M059J (cell line): ENCODE measurements around the gene GPR39. TPM values are rescaled to one million over a fixed set of nuclear protein-coding genes. Genes with fewer than 3 reads are reported as not detected.

Source experiments
- DNase-seq: peaks from one replicate; pipeline ENCODE4 v3.0.0-alpha.2; 2012; ENCODE audit warnings: low read depth
- total RNA-seq: library from RNA; depleted of rRNA; stranded (reverse); fragments of >200 nt; shearing (Covaris generic); gene quantifications from 2 replicates; pipeline ENCODE4 v1.2.3, GENCODE V29; 2014

Gene GPR39
- total RNA-seq, 1 experiment from 2014 or later: 10.7 TPM

DNA sequence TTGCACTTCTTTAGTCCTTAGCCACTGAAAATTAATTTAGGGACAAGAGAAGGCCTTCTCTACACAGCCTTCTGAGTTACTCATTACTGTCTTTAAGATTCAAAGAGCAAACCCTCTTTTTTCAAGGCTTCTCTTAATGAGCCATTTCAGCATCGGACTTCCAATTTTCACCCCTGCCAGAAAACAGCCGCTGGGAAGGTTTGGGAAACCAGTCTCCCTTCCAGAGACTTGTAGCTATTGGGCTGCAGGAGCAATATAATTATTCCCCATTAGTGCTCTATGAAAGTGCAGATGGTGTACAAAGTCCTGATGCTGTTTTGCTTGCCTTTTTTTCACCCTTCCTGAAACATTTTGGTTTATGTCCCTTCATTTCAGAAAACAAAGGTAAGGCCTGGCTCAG lies 79.3 kb downstream of the GPR39 start:
- DNase-seq: no peak

DNA sequence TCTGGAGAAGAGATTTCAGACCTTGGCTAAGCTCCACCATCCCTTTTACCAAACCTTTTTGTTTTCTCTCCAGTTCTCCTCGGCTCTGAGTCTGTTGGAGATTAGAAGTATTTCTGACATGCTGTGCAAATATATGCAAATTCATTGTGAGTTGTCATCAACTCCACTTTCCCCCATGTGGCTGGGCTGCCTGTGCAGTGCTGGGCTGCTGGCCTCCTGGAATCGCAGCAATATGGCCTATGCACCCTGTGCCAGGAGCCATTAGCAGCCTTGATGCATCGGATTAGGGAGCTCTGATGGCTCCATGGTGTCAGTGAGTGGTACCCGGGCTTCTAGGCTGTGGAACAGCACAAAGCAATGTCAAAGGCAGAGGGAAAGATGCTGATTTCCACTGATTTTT lies 80.0 kb downstream of the GPR39 start:
- no peak for DNase-seq

DNA sequence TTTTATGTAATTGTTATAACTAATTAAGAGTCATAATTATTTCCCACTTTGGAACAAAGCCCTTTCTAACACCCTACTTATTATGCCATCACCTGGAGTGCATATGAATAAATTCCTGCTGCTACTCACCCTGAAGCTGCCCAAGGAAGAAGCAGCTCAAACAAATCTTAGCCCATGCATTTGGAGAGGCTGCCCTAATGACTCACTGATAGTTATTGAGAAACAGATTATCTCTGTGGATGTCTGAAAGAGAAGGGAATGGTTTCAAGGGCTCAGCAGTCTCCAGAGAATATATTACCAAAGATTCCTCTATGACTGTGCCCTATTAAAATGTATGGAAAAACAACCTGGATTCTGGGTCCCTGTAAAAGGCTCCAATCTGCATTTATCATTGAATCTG lies 81.0 kb downstream of the GPR39 start:
- DNase-seq: no peak

DNA sequence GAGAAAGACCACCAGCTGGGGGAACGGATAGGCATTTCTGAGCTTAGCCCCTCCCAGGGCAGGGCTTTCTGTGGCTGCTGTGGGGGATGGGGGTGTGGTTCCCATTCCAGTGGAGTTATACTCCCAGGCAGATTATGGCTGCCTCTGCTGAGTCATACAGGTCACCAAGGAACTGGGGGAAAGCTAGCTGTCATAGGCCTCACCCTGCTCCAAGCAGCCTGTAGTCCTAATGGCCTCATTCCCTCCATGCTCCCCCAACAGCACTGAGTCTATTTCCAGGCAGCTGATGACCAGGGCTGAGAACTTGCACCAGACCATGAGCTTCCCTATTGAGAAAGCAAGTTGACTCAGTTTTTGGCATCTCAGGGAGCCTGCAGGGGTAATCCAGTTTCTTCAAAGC lies 87.1 kb downstream of the GPR39 start:
- DNase-seq: peak; percentile 54

DNA sequence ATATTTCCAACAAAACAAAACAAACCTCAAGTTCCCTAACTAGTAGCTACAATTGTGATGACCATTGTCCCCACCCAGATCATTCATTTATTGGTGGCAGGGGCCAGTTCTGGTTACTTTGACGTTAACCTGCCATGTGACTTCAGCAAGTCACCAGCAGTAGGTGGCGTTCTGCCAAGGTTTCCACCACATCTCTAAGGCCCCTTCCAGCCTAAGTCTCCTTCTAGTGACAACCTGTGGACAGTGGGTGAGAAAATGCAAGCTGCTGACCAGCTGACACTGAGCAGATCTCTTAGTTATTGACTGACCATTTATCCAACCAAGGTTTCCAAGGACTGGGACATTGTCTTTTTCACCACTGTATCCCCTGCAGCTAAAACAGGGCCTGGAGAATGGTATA lies 98.4 kb downstream of the GPR39 start:
- no peak for DNase-seq

DNA sequence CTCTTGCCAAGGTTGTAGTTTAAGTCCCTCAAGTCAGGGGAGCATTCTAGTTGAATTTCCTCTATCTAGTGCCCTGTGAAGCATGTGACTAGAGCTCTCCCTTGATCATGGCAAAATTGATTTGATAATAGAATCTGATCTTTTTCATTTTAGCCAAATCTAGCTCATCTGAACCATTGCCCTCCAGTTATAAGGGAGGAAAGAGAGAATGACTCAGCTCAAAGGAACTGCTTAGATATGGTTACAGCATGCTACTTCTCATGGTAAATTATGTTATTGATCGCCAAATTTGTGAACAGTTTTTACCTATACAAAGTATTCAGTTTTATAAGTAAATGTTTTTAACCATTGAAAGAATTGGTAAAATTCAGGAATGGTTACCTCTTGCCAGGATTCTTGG lies 100.8 kb downstream of the GPR39 start:
- peak; percentile 23 for DNase-seq

DNA sequence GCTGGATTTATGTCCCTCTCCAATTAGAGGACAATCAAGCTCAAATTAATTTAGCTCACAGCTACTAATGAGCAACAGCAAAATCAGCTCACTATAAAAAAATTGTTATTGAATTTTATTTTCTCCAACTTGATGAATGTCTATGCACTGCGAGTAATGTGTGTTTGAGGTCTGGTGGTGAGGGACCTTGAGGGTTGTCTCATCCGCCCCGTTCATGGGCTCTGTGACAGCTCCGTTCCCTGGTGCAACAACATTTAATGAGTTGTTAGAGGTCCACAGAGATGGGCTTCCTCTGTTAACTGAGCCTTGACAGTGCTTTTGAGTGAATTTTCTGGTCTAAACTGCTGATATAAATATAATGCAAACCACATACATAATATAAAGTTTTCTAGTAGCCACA lies 101.7 kb downstream of the GPR39 start:
- no peak for DNase-seq

DNA sequence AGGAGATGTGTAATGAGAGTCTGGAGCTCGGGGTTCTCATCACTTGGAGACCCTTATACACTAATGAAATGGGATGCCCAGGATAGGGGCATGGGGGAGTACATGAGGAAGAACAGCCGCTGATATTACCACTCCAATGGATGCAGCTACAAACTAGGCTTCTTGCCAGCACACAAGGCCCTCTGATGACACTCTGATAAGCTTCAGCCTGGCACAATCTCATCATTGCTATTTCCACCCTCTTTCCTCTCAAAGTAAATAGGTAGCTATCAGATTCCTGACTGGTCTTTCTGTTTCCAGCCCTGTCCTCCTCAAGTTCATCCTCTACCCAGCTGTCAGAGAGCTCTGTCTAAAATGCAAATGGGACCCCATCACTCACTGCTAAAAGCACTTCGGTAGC lies 103.0 kb downstream of the GPR39 start:
- peak; percentile 42 for DNase-seq

DNA sequence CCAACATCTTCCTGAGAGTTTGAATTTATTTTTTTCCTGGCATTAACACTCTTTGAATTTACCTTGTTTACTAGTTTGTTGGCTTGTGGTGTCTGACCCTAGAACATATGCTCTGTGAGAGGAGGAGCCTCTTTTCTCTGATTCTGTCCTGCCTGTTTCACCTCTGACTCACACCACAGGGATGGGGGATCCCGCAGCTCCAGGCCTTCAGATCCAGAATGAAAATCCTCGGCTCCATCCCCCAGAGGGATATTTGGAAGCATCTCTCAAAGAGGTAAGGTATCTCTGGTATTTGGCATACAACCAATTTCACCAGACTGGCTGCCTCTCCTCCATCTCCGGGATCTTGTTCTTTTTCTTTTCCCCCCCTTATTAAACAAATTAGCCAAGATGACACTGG lies 104.7 kb downstream of the GPR39 start:
- peak; percentile 65 for DNase-seq

DNA sequence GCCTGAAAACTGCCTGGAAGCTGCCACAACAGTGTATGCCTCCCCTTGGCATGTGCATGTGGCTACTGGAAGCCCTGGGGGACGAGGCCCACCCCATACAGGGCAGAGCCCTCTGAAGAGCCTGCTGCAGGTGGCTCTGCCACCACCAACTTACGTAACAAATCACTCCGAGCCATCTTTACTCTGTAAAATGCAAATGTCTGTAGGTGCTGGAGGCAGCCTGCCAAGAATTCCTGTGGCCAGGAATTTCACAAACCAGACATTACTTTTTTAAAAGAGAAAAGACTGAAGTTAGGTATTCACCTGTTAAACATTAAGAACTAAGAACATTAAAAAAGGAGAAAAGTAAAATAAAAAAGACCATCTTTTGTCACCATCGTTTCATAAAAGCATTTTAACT lies 106.3 kb downstream of the GPR39 start:
- no peak for DNase-seq

DNA sequence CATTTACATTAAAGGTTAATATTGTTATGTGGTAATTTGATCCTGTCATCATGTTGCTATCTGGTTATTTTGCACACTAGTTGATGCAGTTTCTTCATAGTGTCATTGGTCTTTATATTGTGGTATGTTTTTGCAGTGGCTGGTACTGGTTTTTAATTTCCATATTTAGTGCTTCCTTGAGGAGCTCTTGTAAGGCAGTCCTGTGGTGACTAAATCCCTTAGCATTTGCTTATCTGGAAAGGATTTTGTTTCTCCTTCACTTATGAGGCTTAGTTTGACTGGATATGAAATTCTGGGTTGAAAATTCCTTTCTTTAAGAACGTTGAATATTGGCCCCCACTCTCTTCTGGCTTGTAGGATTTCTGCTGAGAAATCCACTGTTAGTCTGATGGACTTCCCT lies 120.5 kb downstream of the GPR39 start:
- peak; percentile 39 for DNase-seq

DNA sequence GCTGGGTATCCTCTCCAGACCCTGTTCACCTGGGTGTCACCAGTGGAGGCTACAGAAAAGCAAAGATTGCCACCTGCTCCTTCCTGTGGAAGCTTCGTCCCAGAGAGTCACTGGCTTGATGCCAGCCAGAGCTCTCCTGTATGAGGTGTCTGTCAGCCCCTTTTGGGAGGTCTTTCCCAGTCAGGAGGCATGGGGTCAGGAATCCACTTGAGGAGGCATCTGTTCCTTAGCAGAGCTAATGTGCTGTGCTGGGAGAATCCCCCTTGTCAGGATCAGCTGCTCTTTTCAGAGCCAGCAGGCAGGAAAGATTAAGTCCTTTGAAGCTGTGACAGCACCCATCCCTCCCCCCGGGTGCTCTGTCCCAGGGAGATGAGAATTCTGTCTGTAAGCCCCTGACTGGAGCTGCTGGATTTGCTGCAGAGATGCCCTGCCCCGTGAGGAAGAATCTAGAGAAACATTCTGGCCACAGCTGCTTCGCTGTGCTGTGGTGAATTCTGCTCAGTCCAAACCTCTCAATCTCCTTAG lies 121.8 kb downstream of the GPR39 start:
- no peak for DNase-seq

DNA sequence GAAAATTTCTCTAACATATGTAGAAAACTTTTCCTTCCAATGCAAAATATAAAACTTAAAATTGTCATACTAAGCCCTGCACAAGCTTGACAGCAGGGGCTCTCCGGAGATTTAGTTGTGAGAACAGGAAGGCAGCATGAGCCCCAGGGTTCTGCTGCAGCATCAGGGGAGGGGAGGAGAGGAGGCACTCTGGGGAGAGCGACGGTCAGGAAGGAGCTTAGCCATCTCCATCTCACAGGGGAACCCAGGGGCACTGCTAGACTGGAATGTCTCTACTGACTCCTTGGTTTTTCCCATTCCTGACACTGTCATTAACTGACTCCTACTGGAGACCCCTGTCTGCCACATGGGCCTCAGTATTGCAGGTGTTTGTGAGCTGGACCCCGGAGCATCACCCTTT lies 123.6 kb downstream of the GPR39 start:
- DNase-seq: no peak

DNA sequence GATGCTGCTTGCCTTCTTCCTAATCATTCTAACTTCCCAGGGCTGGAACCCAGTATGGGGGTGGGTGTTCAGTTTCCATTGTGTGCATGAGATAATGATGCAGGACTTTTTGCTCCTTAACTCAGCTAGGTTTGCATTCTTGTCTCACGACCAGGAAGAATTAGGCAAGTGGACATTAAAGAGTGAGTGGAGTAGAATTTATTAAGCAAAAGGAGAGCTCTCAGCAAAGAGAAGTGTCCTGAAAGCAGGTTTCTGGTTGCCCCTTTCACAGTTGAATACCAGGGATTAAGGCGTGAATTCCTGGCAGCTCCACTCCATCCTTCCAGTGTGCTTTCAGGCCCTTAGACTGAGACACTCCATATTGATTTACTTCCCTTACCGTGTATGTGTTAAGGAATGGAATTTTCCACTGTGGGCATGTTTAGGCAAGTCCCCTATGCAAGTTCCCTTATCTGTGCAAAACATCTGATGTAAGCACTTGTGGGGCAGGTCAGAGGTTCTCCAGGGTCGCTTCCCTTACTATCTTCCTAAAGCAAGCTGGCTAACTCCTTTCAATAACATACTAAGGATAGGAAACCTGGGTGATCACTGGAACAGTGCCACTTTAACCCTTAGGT lies 126.5 kb downstream of the GPR39 start:
- no peak for DNase-seq

DNA sequence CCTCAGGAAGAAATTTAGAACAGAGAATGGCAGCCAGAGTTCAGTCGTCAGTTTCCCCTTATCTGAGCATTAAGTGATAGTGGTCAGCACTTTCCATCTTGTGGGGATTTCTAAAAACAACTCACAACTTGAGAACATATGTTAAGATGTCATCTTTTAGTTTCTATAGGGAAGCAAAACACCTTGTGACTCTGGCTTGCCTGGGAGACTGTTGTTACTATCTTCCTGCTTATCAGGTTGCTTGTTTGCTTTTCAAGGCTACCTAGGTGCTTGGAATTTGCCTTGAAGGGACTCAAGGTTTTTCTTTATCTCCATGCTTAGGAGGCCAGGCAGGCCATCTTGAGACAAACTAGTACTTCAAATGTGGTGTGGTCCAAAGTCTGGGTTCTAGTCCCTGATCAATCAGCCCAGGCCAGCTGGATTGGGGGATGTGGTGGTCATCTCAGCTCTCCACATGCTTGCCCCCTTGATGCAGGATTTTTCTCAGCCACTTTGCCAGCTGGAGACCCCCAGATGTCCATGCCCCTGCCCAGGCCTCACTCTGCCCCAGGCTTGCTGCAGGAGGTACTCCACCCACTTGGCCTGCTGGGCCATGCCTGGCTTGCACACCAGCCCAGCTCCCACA lies 127.5 kb downstream of the GPR39 start:
- no peak for DNase-seq

DNA sequence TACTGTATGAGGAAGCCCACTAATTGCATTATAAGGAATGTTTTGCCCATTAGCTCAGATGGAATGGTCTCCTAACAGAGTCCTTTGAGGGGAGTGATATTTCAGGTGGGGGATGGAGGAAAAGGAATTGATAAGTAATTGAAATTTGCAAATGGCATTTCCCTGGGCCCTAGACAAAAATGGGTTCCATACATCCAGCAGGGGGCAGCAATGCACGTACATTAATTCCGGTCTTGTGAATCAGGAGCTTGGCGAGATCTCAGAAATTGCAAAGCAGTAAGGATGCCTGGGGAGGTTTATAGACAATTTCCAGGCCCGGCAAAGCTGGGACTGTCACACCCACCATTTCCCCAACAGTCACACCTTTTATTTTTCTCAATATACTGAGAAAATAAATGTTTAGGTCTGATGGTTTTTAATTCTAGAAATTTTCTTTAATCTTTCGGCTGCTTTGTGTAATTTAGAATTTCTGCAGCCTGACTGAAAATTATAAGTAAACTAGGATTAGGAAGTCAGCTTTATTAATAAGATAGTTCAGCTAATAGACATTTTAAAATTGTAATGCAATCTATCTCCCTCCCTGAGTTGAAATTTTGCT lies 130.6 kb downstream of the GPR39 start:
- DNase-seq: peak; percentile 78

DNA sequence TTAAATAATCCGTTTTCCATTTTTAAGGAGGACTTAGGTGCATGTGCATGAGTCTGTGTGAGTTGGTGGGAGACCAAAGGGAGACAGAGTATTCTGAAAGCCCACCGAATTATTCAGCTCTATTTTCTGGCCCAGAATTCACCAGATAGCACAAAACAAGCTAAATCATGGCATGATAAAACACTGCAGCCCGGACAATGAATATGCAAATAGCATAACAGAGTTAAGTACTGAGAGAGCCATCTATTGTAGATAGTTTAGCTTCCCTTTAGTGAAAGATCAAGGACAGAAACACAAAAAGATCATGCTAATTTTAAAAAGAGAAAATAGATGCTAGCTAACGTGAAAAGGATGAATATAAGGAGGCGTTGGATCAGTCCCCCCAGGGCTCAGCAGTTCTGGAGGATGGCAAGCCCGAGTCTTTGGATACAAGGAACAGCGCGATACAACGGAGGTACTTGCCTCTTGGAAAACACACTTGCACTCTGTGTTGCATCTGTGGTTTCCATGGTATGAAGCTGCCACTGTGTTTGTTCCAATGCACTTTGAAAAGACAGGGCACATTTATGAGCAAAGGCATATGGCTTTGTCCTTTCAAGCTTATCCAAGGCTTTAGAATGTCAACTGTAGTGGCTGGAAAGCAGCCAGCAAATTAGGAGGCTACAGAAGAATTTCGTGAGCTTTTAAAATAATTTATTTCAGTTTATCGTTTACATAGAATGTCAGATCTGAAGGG lies 133.5 kb downstream of the GPR39 start:
- DNase-seq: peak; percentile 14

DNA sequence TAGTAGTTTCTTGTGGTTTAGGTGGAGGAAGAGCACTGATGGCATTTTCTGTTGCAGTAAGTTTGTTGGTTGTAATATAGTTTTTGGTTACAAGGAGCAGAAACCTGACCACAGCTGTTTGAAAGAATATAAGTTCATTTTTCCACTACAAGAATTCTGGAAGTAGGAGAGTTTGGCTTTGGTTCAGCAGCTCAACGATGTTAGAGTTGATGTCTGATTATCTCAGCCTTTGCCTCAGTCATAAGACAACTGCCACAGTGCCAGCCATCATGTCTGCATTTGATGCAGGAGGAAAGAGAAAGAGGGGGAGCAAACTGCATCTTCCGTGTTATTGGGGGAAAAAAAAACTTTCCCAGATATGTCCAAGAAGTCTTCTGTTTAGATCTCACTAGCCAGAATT lies 134.3 kb downstream of the GPR39 start:
- DNase-seq: no peak

DNA sequence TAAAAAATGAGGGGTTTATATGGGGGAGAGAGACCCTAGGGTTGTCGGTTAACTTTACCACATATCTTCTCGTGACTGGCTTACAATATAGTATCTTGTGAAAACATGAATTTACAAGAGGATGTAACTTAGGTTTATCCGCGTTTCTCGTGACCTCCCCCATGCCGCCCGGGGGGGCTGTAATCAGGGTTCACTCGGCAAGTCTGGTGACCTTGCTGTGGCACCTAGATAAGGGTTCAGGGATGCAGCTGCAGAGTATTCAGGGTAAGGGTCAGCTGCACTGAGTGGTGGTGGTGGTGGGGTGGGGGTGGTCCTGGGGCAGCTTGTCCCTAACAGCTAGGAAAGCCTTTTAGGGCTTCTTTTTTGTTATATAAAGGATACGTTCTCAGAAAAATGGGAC lies 141.1 kb downstream of the GPR39 start:
- DNase-seq: no peak

DNA sequence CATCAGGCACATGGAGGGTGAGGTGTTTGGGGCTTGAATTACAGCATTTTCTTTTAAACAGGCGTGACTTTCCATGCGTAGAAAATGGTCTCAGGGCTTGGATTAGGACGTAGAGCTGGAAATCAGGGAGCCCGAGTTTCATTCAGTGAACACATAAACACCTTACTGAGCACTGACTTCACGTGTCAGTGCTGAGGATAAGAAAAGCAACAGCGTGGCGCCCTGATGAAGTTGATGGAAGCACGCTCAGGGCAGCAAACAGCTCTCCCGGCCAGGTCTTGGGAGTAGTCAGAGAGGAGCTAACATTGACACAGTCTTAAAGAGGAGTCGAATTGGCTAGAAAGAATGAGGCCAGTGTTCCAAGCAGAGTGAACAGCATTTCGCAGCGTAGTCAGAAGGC lies 142.7 kb downstream of the GPR39 start:
- DNase-seq: no peak

DNA sequence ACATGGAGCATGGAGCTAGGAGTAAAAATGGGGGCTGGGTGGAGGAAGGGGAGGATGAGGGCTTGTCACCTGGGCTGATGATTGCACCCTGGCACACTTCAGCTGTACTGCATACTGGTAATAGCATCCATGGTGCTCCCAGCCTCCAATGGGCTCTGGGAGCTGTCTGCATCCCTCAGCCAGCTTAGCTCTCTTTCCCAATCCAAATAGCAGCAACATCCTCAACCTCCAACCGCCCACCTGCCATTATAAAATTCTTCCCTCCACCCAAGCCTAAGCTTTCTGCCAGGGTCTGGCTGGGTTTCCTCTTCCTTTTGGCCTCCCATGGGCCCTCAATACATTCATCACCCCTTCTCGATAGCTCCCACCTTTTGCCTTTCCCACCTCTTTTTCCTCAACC lies 143.3 kb downstream of the GPR39 start:
- no peak for DNase-seq

DNA sequence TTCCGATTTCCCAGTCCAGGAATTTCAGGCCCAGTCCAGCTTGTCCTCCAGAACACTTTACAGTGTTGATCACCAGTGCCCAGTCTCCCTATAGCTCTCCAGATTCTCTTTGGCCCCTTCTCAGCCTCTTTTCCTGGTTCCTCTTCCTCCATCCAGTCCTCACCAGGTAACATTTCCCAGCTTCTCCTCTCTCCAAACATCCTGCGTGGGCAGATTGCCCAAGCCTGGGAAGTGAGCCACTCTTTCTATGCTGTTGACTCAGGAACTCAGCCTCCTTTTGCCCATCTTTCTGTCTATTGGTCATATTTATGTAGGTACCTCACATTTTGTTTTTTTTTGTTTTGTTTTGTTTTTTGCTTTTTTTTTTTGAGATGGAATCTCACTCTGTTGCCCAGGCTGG lies 144.0 kb downstream of the GPR39 start:
- DNase-seq: peak; percentile 42

DNA sequence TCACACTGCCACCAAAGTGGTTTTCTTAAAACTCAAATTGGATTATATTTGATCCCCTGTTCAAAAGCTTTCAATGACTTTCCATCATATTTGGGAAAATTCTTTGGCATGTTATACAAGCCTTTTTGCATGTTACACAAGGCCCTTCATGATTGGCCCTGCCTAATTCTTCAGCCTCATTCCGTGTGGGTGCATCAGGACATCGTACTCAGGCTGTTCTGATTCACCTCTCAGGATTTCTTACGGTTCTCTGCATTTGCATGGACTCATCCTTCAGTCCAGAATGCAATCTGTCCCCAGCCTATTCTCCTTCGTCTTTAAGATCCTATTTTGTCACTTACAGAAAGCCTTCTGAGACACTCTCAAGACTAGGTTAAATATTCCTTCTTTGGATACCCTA lies 145.6 kb downstream of the GPR39 start:
- DNase-seq: no peak
